HG02981 (cell line): Measurements from ENCODE around the gene PDSS2.

Experiments
- ATAC-seq: cut with Tn5 transposase; IDR thresholded peaks from one replicate; pipeline ENCODE4 v1.9.1; 2021; ENCODE audit warnings: mild to moderate bottlenecking, moderate library complexity; ENCODE audit not compliant: unreplicated experiment

PDSS2 gene, protein sequence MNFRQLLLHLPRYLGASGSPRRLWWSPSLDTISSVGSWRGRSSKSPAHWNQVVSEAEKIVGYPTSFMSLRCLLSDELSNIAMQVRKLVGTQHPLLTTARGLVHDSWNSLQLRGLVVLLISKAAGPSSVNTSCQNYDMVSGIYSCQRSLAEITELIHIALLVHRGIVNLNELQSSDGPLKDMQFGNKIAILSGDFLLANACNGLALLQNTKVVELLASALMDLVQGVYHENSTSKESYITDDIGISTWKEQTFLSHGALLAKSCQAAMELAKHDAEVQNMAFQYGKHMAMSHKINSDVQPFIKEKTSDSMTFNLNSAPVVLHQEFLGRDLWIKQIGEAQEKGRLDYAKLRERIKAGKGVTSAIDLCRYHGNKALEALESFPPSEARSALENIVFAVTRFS

GRCh38 chr6:107459283-107460082 lies at the start of gene PDSS2:
TSS of gene PDSS2 (minus strand) at chr6:107459564. CDS start at chr6:107459285, 279 bp downstream.
- peak; percentile 91 for ATAC-seq

- no peak for ATAC-seq
These were observed 46.8 kb upstream of the PDSS2 start for GRCh38 chr6:107506145-107506544.

DNA sequence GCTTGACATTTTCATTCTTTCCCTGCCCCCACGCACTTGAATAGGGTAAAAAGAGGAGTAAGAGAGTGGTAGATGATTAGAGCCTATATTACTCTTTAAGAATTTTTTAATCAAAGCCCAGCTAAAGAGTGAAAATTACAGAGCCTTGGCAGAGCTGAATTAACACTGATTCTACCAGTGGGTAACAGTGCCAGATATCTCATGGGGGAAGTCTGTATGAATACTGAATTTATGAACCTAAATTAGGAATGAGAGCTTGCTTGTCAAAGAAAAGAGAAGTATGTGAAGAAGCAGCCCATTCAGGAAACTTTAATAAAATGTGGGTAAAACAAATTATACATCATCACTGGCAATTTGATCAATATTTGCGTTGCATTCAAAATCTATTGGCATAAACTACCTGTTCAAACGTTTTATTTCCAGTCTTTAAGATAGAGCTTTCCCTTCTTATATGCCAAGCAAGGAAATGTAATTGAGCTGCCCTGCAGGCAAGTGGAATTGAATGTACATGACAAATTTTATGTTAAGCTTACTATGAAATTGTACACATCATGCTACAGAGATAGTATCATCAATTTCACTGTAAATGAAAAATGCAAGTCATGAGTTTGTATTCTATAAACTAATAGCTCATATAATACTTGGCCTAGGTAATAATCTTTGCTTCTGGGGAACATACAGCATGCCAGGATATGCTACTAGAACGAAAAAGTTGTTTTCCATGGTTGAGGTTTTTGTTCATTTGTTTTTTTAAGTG lies 45.1 kb upstream of the PDSS2 start:
- ATAC-seq = no peak

DNA sequence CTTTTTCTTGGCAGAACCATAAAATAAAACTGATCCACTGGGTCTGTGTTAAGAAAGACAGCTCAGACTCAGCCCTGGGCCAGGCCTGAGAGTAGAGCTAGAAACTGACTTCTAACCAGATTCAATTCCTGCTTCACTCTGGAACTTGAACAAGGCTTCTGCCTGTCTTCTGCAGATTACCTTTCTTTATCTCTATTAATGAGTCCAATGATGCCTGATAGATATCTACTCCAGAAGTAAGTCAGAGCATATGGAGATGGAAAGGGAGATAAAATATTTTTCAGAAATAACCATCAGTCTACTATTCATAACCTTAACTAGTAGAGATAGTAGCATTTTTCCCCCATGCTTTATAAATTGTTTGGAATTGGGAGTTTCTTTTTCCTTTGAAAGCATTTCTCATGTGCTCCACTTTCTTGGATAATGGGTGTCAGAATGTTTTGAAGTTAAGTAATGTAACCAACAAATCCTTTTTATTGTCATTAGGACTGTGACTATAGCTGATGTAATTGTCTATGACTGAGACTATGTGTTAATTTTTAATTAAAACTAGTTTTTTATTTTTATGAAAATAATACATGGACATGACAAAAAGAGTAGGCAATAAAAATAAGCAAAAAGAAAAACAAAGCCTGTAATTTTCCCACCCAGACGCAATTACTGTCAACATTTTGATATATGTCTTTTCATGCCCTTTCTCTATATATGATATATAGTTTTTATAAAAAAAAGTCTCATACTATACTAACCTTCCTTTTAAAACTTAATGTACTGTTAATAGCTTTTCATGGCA lies 37.7 kb upstream of the PDSS2 start:
- ATAC-seq = no peak

DNA sequence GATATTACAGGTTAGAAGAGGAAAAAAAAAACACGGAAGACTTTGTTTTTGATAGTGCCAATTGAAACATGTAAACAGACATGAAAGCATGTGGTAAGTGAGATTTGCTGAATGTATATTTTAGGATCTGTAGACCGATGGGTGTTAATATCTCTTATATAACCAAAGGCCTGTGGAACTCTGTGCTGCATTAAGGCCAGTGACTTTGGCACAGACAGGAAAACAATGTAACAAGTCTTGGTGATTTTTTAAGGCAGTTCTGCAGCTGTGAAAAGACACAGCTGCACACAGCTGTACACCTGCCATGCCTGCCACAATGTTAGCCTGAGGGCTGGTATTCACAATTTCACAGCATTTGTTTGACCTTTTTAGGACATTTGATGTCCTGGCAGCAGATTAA lies 36.6 kb upstream of the PDSS2 start:
- ATAC-seq = no peak

DNA sequence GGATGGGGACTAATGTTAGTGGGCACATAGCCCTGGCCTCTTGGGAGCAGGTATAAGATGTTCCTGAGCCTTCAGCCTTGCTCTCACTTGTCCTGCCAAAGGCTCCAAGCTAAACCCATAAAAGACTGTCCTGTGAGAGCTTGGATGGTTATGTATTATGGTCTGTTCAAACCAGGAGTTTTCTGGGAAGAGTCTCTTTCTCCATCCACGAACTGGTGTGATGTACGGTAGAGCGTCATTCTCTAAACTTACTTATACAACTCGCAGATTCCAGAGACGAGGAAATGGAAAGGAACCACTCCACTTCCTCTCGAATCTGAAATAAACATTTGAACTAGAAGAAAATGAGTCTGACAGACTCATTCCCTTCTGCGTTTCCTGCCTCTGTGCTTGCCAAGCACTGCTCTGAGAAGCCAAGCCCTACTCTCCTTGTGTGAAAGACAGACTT lies 35.9 kb upstream of the PDSS2 start:
- no peak for ATAC-seq

DNA sequence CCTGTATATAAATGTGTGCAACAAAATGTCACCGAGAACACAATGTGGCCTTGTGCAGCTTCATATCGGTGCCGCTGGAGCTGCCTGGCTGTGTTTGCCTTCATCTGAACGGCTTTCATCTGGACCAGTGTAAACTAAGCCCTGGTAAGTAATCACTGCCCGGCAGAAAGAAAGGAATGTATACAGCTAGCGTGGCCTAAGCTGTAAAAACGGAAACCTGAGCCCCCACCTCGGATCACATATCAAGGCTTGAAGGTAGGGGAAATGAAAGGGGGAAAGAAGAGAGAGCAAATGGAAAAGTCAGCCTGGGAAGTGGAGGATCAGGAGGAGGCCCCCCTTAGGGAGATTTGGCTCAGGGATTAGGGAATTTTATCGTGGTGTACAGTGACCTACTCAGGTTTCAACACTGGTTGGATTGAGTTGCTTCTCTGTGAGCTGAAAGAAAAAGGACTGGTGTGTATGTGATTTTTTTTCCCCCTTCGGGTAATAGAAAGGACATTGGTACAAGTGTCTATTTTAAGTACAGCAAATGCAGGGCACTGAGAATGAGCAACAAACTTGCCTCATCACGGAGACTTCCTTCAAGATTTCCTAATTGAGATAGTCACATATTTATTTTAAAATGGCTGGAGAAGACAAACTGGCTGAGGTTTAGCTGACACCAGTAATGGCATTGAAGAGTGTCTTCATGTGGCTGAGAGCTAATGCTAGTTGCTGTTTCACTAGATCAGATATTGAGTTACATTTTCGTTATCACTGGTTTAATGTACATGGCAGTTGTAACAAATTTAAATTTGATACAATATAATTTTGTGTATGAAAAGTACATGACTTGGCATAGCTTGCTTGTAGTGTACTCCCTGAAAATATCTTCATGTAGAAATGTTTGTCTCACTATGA lies 34.0 kb upstream of the PDSS2 start:
- no peak for ATAC-seq

DNA sequence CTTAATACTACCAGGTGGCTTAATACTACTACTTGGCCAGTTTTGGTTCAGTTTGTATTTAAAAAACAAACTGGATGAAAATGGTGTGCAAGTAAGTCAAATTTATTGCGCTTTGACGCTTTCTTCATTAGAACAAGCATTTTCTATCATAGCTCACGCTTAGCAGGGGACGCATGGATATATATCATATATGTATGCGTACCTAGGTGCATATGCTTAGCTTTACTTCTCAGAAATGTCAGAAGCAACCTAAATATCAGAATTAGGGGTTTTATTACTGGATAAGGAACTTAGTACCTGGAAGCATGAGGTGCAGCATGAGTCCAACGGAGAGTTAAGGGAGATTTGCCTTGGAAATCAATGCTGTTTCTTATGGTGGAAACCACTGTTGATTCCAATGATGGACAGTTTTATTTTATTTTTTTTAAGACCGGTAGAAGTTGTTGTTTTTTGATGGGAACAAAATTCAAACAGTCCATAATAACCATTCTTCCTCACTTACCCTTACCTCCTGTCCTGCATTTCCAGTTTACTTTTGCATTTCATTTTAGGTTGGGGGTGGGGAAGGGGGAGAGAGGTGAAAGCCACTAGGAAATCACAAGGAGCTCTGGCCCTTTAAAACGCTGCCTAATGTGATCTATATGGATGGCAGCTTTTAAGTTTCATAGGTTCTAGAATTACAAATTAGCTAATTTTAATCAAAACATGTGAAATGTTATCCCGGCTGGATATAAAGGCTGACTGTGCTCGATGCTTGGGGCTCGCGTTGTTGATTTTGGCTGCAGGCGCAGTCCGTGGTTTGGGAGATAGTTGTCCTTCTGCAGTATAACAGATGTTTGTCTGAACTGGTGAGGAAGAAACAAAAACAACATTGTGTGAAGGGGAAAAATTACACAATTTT lies 32.6 kb upstream of the PDSS2 start:
- ATAC-seq = no peak

- no peak for ATAC-seq
These were observed 31.8 kb upstream of the PDSS2 start for GRCh38 chr6:107491138-107491609.

- ATAC-seq = no peak
These were observed 31.3 kb upstream of the PDSS2 start for GRCh38 chr6:107490566-107491137.

- no peak for ATAC-seq
These were observed 30.5 kb upstream of the PDSS2 start, which contains the start of gene SOBP for GRCh38 chr6:107489636-107490565. TSS of gene SOBP (plus strand) at chr6:107490117. CDS start at chr6:107490617, 500 bp downstream.

- no peak for ATAC-seq
These were observed 29.7 kb upstream of the PDSS2 start for GRCh38 chr6:107488875-107489635.

DNA sequence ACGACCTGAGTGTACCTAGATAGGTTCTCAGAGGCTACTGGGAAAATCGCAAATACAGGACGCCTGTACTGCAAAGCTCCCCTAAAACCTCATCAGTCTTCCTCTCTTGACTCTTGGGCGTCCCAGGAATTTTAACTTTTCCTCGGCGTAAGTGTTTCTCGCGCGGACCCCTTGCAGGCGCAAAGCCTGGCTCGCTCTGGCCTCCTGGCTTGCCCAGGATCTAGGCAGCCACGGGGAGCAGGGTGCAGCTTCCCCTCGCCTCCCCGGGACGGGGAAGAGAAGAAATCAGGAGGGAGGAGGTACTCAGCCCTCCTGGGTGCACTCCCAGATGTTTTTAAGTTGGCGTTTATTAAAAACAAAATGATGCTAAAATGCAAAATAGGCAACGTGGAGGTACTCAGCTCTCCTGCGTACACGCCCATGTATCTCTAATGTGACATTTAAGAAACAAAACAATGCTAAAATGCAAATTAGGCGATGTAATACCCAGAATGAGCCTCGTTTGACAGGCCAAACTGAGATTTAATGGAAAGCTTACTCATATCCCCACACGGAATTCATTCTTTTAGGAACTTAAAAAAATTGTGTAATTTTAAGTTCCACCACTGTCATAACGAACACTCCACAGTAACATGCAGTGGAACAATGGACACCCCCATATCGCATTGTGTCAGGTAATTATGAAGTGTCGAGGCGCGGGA lies 29.0 kb upstream of the PDSS2 start:
- ATAC-seq = no peak

DNA sequence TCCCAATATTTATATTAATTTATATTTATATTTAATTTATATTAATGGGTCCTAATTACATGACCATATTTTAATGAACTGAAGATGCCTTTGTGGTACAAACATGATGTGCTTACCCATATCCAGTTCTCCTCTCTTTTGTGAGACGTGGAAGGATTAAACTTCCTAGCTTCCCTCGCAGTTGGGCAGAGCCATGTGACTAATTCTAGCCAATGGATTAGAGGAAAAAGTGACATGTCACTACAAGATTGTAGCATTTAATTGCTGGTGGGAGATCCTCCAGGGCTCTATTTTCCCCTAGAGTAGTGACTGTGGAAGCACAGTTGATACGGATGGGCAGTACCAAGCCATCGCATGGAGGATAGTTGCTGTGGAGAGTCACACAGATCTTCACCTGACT lies 25.8 kb upstream of the PDSS2 start:
- no peak for ATAC-seq

- ATAC-seq = no peak
These were observed 19.8 kb upstream of the PDSS2 start for GRCh38 chr6:107479089-107479690.
